Keratinocyte (primary cell): ENCODE measurements around the gene SETD2.

Experiments used
- CTCF ChIP-seq, 3 experiments: IDR thresholded peaks in 1 of 3; conservative IDR thresholded peaks in 1 of 3; optimal IDR thresholded peaks in 1 of 3; 2 replicates in 2 of 3; 3 replicates in 1 of 3; pipeline versions ENCODE3 to v1.5.1; 2011; ENCODE audit warnings: low read length in 3 of 3, mild to moderate bottlenecking in 3 of 3, moderate library complexity in 2 of 3, control low read depth in 1 of 3, inconsistent platforms in 1 of 3; ENCODE audit not compliant: insufficient read depth in 2 of 3; ENCODE audit errors: extremely low read depth in 1 of 3
- EZH2 ChIP-seq: IDR thresholded peaks from one replicate; pipeline ENCODE4 v1.6.1; 2012; ENCODE audit warnings: inconsistent platforms, mild to moderate bottlenecking, low read length, moderate library complexity

GRCh38 chr3:47041114-47041513 is 122.8 kb downstream of the SETD2 start:
- TF ChIP-seq CTCF (optimal IDR thresholded peaks at IDR 0.05 in 1 of 3, IDR thresholded peaks at IDR 0.05 in 1 of 3, conservative IDR thresholded peaks at IDR 0.05 in 1 of 3; ENCODE audit: extremely low read depth in 1 of 3, insufficient read depth in 2 of 3, low read length in 3 of 3) (no peak), EZH2 (no peak)
